DMS79 treated with DMSO at 0.1 percent for 48 hours (cell line): ENCODE data around the gene ZNF407.

Experiments
- DNase-seq: peaks from one replicate; lab custom pipeline; 2025; lab: John Stamatoyannopoulos, UW

ZNF407 gene

GRCh38 chr18:74579496-74580065, 18.1 kb upstream of the ZNF407 start:
- DNase-seq, result no peak

GRCh38 chr18:74582642-74583041, 15.0 kb upstream of the ZNF407 start:
- DNase-seq, result no peak

DNA sequence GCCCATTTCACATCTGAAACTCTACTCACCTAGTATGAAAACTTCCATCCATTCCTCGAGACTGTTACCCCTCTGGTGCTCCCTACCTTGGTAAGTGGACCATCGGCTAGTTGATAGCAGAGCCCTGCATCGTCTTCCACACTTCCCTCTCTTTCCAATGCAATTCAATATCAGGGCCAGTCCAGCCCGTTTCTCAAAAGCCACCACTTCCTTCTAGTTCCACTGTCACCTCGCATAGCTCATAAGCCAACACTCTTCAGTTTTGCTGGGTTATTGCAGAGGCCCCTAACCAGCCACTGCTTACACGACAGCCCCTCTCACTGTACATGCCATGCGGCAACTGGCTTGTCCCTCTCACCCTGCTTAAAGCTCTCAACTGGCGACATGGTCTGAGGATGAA, 10.2 kb upstream of the ZNF407 start:
- no peak for DNase-seq

DNA sequence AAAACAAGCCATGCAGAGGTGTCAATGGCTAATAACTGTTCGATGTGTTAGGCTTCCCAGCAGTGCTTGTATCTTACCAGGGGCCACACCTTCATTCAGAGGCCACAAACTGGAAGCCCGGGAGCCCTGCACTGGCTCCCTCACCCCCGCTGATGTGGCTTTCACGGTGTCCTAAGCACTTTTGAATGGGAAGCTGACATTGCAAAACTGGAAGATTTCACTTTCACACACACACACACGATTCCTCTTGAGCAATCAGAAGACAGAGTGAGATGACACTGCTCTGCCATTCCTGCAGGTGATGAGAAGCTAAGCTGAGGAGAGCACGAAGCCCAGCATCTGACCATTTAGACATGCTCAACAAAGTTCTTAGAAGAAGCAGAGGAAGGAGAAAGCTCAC, 8.6 kb upstream of the ZNF407 start:
- no peak for DNase-seq

DNA sequence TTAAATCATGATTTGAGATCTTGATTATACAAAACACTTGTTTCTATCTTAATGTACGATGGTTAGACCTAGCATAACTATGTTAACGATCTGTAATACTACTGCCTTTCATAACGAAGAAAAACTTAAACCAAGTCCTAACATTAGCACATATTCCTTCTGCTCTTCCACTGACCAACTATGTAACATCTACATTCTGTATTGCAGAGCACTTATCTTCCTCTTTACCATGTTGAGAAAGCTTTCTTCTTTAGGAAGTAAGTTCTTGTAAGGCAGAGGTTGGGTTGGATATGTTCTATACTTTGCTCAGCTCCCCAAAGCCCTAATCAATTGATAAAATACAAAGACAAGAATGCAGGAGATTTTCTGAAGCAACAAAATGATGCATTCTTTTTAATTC, 7.9 kb upstream of the ZNF407 start:
- no peak for DNase-seq

GRCh38 chr18:74590671-74591070, 7.0 kb upstream of the ZNF407 start:
- no peak for DNase-seq

DNA sequence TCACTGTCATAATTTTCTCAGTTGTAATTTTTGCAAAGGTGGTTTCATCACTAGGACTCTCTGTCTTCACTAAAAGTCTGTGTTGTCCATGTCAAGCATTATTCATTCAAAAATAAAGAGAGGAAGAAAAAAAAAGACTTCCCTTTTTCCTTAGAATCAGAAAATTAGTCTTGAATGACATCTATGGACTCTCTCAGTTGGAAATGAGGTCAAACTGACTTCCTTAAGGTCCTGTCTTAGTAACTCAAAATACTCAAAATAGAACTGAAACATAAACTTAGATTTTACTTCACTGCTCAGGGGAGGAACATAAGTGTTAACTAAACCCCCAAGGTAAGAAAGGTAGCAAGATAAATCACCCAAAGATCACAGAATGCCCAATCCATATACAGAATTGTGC, 2.2 kb upstream of the ZNF407 start:
- no peak for DNase-seq

DNA sequence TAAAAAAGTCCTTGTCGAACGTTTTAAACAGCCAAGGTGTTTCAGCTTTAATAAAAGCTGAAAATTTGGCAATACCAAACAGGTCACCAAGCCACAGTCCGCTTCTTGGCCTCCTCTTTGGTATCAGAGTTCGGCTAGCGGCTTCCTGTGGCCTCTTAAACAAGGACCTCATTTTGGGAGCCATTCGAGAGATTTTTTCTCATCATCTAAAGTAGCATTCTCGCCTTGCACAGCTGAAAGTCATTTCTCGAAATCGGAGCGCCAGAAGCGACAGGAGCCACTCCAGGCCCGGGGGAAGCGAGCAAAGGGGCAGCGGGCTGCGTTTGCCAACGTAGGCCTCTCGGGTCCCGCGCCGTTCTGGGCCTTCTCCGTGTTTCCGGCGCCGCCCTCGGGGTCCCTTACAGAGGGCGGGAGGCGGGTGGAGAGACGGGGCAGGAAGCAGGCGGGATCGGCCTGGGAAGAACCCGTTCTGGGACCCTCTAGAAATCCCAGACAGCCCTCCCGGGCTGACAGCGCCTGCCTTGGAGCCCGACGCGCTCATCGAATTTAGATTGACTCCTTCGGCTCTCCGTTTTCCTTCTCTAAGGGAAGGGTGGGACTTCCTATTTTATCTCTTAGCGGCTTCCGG, 522 bp upstream of the ZNF407 start:
- DNase-seq, result peak; percentile 69

DNA sequence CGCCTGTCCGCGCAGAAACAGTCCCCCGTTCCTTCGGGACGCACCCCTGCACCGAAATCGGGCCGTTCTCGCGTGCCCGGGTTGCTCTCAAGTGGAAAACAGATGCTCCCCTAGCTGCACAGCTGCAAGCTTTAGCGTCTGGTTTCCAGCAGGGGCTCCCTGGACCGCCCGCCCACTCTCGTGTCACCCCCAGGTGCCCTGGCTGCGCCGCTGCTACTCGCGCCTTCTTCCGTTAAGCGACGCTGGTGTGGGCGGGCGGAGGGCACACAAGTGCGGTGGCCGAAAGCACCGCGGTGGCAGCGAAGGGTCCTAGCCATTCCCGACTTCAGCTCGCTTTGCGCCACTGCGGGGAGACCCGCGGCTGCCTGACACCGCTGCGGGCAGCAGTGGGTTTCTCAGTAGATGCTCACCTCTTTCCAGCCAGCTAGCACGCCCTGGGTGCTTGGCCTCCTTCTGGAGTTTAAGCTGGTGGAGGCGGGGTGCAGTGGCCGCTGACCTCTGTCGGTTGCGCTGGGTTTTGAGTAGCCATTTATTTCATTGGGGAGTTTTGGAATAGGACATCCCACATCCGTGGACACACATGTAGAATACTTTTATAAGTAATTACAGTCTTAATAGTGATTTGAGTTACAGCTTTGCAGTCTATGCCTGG, 806 bp downstream of the ZNF407 start:
- DNase-seq, result peak; percentile 39

GRCh38 chr18:74604361-74604760, 6.7 kb downstream of the ZNF407 start:
- no peak for DNase-seq

DNA sequence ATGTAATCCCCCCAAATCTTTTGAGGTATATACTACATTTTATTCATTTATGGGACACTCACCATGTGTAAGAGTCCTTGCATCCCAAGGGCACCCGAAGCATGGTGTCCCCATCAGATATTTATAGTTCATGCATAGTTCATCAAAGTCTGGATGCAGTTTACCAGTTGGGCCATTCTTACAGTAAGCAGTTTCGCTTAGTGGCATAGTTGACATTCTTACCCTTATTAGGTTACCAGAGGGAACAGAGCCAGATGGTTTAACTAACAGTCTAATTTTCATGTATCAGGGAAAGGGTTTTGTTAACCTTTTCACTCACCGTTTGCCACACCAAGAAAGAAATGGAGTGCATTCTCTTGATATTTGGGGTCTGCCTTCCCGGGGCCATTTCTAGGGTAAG, 7.1 kb downstream of the ZNF407 start:
- no peak for DNase-seq

DNA sequence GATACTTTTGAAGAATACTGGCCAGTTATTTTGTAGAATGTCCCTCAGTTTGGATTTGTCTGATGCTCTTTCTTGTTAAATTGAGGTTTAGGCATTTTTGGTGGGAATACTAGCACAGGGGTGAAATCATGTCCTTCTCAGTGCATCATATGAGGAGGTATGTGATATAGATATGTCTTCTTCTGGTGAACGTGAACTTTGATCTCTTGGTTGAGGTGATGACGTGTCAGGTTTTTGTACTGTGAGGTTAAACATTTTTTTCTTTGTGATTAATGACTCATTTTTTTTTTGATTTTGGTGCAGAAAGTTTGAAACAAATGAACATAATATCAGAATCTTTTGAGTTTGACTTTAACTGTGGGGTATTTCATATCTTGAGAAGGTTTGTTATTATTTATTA, 11.0 kb downstream of the ZNF407 start:
- DNase-seq, result no peak

DNA sequence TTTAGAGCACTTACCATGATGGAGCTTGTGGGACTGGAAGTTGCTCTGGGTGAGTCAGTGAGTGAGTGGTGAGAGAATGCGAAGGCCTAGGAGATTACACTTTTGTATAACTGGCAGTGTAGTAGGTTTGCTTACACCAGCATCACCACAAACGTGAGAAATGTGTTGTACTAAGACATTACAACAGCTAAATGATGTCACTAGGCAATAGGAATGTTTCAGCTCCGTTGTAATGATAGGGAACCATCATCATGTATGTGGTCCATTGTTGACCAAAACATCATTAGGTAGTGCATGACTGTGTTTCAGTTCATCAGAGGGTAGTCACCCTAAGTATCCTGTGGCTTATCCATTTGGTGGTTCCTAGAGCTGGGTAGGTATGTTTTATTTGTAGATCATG, 11.9 kb downstream of the ZNF407 start:
- no peak for DNase-seq

GRCh38 chr18:74610051-74610615, 12.5 kb downstream of the ZNF407 start:
- no peak for DNase-seq

DNA sequence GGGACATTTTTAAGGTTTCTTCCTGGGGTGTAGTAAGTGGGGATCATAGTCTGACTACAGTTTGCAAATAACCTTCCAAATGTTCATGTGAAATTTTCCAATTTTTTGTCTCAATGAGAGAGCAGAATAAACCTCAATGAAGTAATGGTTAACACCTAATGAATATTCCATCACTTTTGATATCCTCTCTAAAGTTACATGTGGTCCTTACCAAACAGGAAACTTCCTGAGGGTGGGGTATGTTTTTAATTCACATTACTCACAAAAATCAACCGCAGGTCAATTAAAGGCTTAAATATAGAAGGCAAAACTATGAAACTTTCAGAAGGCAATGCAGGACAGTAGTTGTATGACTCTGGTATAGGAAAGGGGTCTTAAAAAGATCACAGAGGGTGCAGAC, 13.2 kb downstream of the ZNF407 start:
- no peak for DNase-seq

DNA sequence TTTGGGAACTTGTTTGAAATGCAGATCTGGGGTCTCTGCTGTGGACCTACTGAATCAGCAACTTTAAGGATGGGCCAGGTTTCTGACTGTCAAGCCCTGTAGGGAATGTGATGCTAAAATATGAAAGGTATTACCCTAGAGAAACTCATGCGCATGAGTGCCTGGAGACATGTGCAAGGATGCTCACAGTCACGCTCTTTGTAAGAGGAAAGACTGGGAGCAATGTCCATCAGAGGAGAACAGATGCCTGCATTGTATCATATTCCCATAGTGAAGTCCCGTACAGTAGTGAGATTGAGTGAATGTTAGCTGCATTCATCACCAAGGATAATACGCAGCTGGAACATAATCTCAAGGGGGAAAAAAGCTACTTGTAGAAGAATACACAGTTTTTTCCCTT, 14.1 kb downstream of the ZNF407 start:
- DNase-seq, result no peak

GRCh38 chr18:74613381-74613780, 15.7 kb downstream of the ZNF407 start:
- DNase-seq, result no peak

- no peak for DNase-seq
These were observed 18.8 kb downstream of the ZNF407 start for GRCh38 chr18:74616494-74616893.

GRCh38 chr18:74617486-74617885, 19.8 kb downstream of the ZNF407 start:
- DNase-seq, result no peak

DNA sequence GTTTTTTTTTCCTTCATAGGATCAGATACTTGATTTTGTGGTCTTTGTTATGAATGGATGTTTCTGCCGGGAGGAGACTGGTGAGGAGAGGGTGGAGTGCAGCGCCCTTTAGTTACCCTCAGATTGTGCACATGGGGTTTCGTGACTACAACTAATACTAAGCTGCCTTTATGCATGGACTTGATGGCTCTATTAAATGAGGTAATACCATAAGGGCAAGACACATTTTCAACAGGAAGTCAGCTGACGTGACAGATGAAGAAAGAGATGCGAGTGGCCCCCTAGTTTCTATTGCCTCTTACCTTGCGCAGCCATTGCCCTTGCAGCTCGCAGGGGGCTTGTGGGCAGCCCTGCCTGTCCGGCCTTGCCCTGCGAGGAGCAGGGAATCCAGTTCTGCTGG, 24.4 kb downstream of the ZNF407 start:
- no peak for DNase-seq

GRCh38 chr18:74623047-74623816, 25.6 kb downstream of the ZNF407 start:
- no peak for DNase-seq

DNA sequence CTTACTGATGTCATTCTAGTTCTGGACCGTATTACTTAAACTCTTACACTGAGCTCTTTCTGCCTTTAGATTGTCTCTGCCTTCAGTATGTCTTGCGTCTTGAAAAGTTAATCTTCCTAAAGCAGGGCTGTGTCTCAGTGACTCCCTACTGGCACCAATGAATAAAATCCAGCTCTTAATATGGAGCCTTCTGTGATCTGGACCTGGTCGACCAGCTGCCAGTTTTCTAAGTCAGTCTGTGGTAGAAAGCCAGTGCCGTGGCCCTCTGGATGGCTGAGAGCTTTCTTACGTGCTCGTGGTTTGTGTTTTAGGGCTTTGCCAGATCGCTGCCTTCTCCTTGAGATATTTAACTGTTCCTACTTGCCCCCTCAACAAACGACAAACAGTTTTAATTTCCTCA, 26.8 kb downstream of the ZNF407 start:
- DNase-seq, result no peak

GRCh38 chr18:74625157-74625556, 27.5 kb downstream of the ZNF407 start:
- DNase-seq, result no peak
